GM23248 (cell line): ENCODE data around the gene ASXL2.

ENCODE experiments used
- EZH2 ChIP-seq: fragments of 200-600 bp; sonication (generic); IDR thresholded peaks from 2 replicates; pipeline ENCODE4 v1.6.1; 2018; ENCODE audit warnings: antibody characterized with exemption, mild to moderate bottlenecking; ENCODE audit not compliant: insufficient read depth, poor library complexity, severe bottlenecking
- EZH2phosphoT487 ChIP-seq: fragments of 200-600 bp; sonication (generic); IDR thresholded peaks from 2 replicates; pipeline ENCODE4 v1.6.1; 2018; ENCODE audit warnings: antibody characterized with exemption, moderate library complexity, mild to moderate bottlenecking, low read depth; ENCODE audit not compliant: insufficient read depth

GRCh38 chr2:25726522-25726921 is 151.8 kb downstream of the ASXL2 start:
- TF ChIP-seq EZH2 = no peak
- TF ChIP-seq EZH2phosphoT487 = no peak
